Activated CD4-positive, alpha-beta memory T cell treated with anti-CD3 and anti-CD28 coated beads, Interleukin-2, amount 10 ng/mL, durations not matched to agents 7 days and 5 days (primary cell): Measurements from ENCODE around the gene CADM1. TPM values are rescaled to one million over a fixed set of nuclear protein-coding genes. Genes with fewer than 3 reads are reported as not detected.

Source experiments
- CTCF ChIA-PET: fragments of 350-600 bp; sonication (Branson Sonifier 250); formaldehyde crosslinking; loops from one replicate; lab custom pipeline; 2021; ENCODE audit warnings: antibody characterized with exemption, inconsistent platforms; lab: Charles Lee
- POLR2A ChIA-PET: fragments of 350-600 bp; sonication (Branson Sonifier 250); formaldehyde crosslinking; loops from one replicate; lab custom pipeline; 2021; ENCODE audit warnings: antibody characterized with exemption; lab: Charles Lee
- DNase-seq: peaks from one replicate; pipeline ENCODE4 v3.0.0-alpha.2; 2020
- H3K27ac Mint-ChIP-seq: one replicate; pipeline ENCODE4 v1.8.0; 2021; ENCODE audit warnings: mild to moderate bottlenecking, mixed read lengths
- H3K27me3 Mint-ChIP-seq: one replicate; pipeline ENCODE4 v1.8.0; 2021; ENCODE audit warnings: mixed read lengths
- H3K36me3 Mint-ChIP-seq: one replicate; pipeline ENCODE4 v1.8.0; 2021; ENCODE audit warnings: low read depth, mixed read lengths
- H3K4me1 Mint-ChIP-seq: one replicate; pipeline ENCODE4 v1.8.0; 2021; ENCODE audit warnings: mixed read lengths
- H3K4me3 Mint-ChIP-seq: one replicate; pipeline ENCODE4 v1.8.0; 2021; ENCODE audit warnings: mild to moderate bottlenecking, mixed read lengths
- H3K9me3 Mint-ChIP-seq: one replicate; pipeline ENCODE4 v1.8.0; 2021; ENCODE audit warnings: mixed read lengths
- total RNA-seq, 2 experiments: library from RNA; stranded (reverse); gene quantifications; one replicate each; pipeline ENCODE4 v1.2.3, GENCODE V29; 2021

Gene CADM1
- total RNA-seq, 2 experiments from 2014 or later: 1.7 to 2.5 TPM

DNA sequence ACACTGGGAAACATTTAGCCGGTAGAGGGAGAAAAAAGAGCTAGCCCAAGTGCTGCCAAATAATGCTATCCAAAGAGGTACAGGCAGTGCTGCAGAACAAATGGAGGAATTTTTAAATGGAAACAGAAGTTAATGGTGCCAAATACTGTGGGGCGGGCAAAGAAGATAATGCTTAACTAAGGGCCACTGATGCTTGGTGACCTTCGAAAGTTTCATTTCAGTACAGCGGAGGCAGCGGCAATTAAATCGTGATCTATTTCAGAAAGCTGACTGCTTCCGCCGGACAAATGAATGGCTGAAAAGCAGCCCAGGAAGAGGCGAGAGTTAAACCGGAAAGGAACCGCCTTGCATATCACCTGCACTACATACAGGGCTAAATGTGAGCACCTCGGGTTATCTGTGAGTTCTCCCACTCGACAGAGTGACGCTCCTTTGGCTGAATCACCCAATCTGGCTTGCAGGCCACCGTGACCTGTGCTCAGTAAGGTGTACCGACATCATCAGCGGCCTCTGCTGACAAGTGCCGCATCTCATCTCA is 42.1 kb downstream of the CADM1 start:
- Mint-ChIP-seq H3K27me3 (no peaks in the 10 kb centered on the region), H3K4me1 (no peaks in the 10 kb centered on the region), H3K27ac (no peak overlapping the region), H3K4me3 (no peak overlapping the region), H3K9me3 (no peaks in the 10 kb centered on the region), H3K36me3 (no peaks in the 10 kb centered on the region)
- ChIA-PET POLR2A (no interaction called here), CTCF (no interaction called here)
- DNase-seq: no peak

DNA sequence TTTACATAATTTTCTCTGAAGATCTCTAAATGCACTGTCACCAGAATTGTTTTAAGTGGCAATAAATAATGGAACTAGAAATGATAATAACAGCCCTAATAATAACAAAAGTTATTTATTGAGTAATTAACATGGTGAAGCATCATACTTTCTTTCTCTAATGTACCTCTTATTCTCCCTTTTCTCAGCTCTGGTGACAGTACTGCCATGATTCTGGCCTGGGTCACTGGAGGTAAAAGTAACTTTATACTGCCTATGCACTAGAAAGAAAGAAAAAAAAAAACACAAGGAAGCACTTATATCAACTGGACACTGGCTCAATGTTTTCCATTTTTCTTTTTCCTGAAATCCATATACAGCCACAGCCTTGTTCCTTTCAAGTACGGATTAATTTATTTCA is 43.7 kb downstream of the CADM1 start:
- no peaks in the 10 kb centered on the region for H3K36me3 Mint-ChIP-seq
- H3K9me3 Mint-ChIP-seq: no peaks in the 10 kb centered on the region
- POLR2A ChIA-PET: no interaction called here
- no peak overlapping the region for H3K27ac Mint-ChIP-seq
- no peak overlapping the region for H3K4me3 Mint-ChIP-seq
- no peak for DNase-seq
- no peaks in the 10 kb centered on the region for H3K27me3 Mint-ChIP-seq
- CTCF ChIA-PET: no interaction called here
- no peaks in the 10 kb centered on the region for H3K4me1 Mint-ChIP-seq

DNA sequence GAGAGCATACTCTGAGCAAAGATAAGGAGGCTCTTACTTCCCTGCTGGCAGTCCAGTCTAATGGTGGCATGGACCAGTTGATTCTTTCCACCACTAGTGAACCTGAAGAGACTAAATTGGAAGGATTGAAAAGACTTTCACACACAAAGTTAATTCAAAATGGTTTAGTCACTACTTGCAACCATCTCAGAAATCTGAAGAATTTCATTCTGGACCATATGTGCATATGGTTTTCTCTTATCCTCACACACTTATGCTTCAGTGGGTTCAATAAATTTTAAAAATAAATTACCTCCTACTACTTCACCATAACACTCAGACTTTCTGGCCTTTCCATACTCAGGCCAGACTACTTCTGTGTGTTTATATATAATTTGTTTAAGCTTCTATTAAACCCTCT is 44.7 kb downstream of the CADM1 start:
- ChIA-PET POLR2A (no interaction called here), CTCF (no interaction called here)
- Mint-ChIP-seq H3K27me3 (no peaks in the 10 kb centered on the region), H3K4me3 (no peak overlapping the region), H3K27ac (no peak overlapping the region), H3K9me3 (no peaks in the 10 kb centered on the region), H3K36me3 (no peaks in the 10 kb centered on the region), H3K4me1 (no peaks in the 10 kb centered on the region)
- no peak for DNase-seq

DNA sequence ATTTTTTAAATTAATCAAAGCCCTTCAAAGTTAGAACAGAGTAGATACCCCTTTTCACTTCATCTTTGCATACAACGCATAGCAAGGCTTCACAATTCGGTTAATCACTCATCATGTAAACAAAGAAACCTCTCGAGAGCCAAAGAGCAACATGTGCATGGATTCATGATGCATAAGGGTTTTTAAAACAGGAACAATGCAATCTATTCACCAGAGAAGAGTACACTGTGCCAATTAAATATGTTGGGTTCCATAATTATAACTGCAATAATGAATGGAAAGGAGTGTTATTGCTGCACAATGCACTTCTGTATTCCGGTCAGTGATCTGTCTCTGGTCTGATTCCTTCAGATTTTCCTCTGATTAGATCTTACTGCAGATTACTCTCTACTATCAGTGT is 45.3 kb downstream of the CADM1 start:
- ChIA-PET POLR2A (no interaction called here), CTCF (no interaction called here)
- Mint-ChIP-seq H3K4me1 (no peaks in the 10 kb centered on the region), H3K27ac (no peak overlapping the region), H3K36me3 (no peaks in the 10 kb centered on the region), H3K27me3 (no peaks in the 10 kb centered on the region), H3K4me3 (no peak overlapping the region), H3K9me3 (no peaks in the 10 kb centered on the region)
- DNase-seq: no peak

DNA sequence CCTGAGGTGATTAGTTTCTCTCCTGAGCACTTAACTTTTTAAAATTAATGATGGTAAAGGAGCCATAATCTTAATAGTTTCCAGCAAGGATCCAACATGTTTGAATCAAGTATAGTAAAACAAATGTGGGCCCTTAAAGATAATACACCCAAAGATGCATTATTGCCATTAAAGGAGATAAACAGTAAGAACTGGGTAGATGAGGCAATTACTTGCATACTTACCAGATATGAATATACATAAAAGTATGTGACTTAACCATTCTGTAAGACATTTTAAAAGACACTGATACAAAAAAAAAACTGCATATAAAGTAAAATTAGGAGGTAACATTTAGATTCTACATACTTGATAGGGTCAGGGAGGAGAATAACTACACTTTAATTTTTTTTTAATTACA is 48.2 kb downstream of the CADM1 start:
- Mint-ChIP-seq H3K4me1 (no peaks in the 10 kb centered on the region), H3K4me3 (no peak overlapping the region), H3K9me3 (no peaks in the 10 kb centered on the region), H3K27me3 (no peaks in the 10 kb centered on the region), H3K36me3 (no peaks in the 10 kb centered on the region), H3K27ac (no peak overlapping the region)
- POLR2A ChIA-PET: no interaction called here
- no peak for DNase-seq
- CTCF ChIA-PET: no interaction called here

DNA sequence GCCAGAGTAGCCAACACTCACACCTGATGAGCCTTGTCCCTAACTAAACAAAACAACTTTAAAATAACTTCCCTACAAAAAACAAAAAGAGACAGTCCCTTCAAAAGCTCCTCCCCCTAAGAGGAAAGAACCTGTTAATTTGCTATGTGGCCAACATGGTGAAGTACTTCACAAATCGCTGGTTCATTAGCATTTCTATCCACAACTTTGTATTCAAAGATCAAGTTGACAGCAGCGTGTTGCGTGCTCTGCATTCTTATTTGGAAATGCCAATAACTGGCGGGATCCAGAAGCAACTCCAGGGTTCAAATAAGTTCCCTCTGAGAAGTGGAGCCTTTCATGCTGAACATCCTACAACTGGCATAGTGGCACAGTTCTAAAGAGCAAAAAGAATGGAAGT is 48.6 kb downstream of the CADM1 start:
- ChIA-PET POLR2A (no interaction called here), CTCF (no interaction called here)
- Mint-ChIP-seq H3K27ac (no peak overlapping the region), H3K4me1 (no peaks in the 10 kb centered on the region), H3K36me3 (no peaks in the 10 kb centered on the region), H3K27me3 (no peaks in the 10 kb centered on the region), H3K4me3 (no peak overlapping the region), H3K9me3 (no peaks in the 10 kb centered on the region)
- no peak for DNase-seq

DNA sequence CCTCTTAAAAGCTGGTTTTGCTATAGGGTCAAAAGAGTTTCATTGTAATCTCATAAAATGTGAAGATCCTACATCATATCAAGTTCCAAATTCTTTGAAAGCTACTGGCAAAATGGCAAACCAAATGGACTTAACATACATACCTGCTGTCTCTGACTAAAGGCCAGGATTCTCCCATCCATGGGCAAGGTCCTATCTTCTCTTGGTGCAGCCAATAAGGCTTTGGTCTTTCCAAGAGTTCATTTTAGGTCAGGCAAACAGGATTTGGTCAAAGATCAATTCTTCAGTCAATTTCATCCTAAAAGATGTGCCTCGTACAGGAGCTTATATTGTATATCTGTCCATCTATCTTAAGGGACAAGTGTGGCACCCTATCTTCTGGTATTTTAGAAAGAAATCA is 49.7 kb downstream of the CADM1 start:
- Mint-ChIP-seq H3K4me3 (no peak overlapping the region), H3K27ac (no peak overlapping the region), H3K36me3 (no peaks in the 10 kb centered on the region), H3K9me3 (no peaks in the 10 kb centered on the region), H3K27me3 (no peaks in the 10 kb centered on the region), H3K4me1 (no peaks in the 10 kb centered on the region)
- ChIA-PET CTCF (no interaction called here), POLR2A (no interaction called here)
- DNase-seq: no peak

DNA sequence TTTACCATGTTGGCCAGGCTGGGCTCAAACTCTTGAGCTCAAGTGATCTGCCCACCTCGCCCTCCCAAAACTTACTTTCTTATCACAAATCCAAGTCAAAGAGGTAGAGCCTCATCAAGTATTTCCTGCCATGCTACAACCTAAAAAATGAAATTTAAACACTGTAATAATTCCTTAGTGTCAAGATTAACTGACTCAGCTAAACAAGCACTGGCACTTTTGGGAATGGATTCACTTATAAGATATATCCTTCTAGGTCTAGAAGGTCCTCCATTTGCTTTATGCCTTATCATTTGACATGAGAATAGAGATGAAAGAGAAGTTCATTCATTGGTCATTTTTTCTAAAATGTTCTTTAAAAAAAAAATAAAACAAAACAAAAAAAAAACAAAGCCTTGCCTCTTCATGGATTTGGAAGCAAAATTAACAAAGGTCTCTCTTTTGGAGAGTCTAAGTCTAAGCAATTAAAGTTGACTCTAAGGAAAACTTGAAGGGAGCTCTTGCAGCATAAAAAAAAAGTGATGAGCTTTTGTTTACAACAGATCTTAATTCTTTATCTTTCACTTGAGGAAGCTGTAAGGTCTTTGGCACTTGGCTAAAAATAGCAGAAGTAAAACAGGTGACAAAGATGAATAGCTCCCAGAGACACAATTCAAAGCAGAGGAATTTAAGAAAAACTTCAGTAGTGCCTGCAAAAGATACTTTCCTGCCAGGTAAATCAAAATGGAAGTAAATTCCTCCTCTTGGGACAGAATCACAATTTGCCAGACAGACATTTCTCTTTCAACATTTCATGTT is 50.3 kb downstream of the CADM1 start:
- Mint-ChIP-seq H3K27me3 (no peaks in the 10 kb centered on the region), H3K27ac (no peak overlapping the region), H3K36me3 (no peaks in the 10 kb centered on the region), H3K9me3 (no peaks in the 10 kb centered on the region), H3K4me3 (no peak overlapping the region), H3K4me1 (no peaks in the 10 kb centered on the region)
- CTCF ChIA-PET: no interaction called here
- no peak for DNase-seq
- POLR2A ChIA-PET: no interaction called here

DNA sequence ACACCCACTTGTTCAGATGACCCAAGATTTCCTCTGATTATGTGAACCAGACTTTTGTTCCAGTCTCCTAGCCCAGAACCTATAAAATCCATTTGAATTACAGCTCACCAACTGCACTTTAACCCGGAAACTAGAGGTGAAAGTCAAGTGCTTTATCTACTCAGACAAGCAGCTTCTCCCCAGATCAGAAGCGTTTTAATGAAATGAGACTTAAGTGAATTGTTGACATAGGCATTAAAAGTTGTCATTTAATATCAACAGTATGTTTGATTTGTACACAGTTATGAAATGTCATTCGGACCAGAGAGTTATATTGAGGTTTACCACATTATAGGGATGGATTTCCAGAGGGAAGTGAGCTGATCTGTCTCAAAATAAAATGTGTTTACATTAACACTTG is 52.0 kb downstream of the CADM1 start:
- Mint-ChIP-seq H3K27ac (no peak overlapping the region), H3K36me3 (no peaks in the 10 kb centered on the region), H3K4me1 (no peaks in the 10 kb centered on the region), H3K4me3 (no peak overlapping the region), H3K27me3 (no peaks in the 10 kb centered on the region), H3K9me3 (peaks cover 7% of the 10 kb centered on the region)
- DNase-seq: no peak
- ChIA-PET POLR2A (interaction anchor here (0.5 kb wide), 1 partner anchor 727 kb away, joined by 3 read pairs; no protein-coding TSS in a partner anchor), CTCF (interaction anchor here (0.9 kb wide), 1 partner anchor 283 kb away, joined by 3 read pairs; no protein-coding TSS in a partner anchor)

DNA sequence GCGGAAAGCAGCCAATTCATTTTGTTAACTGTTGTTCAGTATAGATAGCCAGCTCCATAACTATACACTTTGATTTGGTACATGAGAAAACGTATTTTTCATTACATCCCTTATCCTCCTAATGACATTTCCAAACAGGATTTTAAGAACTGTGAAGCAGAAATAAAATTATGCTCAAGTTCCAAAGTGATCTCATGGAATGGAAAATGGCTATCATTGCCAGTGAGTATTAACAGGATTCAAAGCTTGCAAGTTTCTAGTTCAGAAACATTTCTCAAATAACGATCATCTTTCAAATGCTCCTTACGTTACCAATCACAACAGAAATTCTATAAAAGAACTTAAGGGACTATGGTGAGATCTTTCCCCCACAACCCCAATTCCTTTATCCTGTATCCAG is 53.7 kb downstream of the CADM1 start:
- H3K27ac Mint-ChIP-seq: no peak overlapping the region
- no peak for DNase-seq
- ChIA-PET CTCF (no interaction called here), POLR2A (no interaction called here)
- peaks cover 11% of the 10 kb centered on the region for H3K9me3 Mint-ChIP-seq
- no peak overlapping the region for H3K4me3 Mint-ChIP-seq
- H3K4me1 Mint-ChIP-seq: no peaks in the 10 kb centered on the region
- no peaks in the 10 kb centered on the region for H3K27me3 Mint-ChIP-seq
- H3K36me3 Mint-ChIP-seq: no peaks in the 10 kb centered on the region

DNA sequence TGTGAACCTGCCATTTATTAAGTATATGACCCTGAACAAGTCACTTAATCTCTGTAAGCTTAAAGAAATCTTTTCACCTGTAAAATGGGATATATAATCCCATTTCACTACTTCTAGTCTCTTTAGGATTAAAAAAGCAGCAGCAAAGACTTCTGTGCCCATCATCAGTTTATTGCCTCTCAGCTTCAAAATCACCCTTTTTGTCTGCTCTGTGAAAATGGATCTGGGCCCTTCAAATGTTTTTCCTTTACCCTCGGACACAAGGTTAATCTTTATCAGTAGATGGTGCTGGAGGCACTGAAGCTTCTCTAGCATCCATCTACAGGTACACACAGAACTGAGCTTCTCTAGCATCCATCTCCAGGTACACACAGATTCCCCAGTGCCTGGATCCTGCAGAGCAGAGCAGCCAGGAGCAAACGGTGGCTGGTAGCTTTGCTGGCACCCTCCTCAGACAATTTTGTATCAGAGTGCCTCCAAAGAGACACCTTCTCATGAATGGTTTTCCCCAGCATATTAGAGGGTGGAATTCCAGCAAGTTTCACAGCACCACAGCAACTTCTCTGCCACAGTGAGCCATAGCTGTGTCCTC is 56.8 kb downstream of the CADM1 start:
- CTCF ChIA-PET: no interaction called here
- no peaks in the 10 kb centered on the region for H3K36me3 Mint-ChIP-seq
- no peaks in the 10 kb centered on the region for H3K27me3 Mint-ChIP-seq
- POLR2A ChIA-PET: no interaction called here
- no peak overlapping the region for H3K27ac Mint-ChIP-seq
- peaks cover 13% of the 10 kb centered on the region for H3K9me3 Mint-ChIP-seq
- no peaks in the 10 kb centered on the region for H3K4me1 Mint-ChIP-seq
- no peak overlapping the region for H3K4me3 Mint-ChIP-seq
- DNase-seq: no peak

DNA sequence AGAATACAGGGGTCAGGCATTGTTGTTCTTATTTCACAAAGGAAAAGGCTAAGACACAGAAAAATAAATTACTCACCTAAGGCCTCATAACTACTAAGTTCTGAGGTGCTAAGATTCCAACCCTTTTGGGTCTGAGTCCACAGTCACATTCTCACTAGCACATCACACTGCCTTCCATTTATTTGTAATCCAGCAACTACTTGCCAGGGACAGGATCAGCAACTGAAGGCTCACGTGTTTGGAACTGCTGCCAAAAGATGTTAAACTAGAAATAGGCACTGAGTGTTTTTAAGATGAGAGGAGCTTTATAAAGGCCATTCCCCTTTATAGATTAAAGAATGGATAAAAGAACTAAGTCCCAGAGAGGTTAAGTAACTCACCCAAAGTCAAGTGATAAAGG is 58.0 kb downstream of the CADM1 start:
- no peaks in the 10 kb centered on the region for H3K36me3 Mint-ChIP-seq
- H3K4me3 Mint-ChIP-seq: no peak overlapping the region
- peaks cover 13% of the 10 kb centered on the region for H3K9me3 Mint-ChIP-seq
- DNase-seq: no peak
- POLR2A ChIA-PET: no interaction called here
- H3K27ac Mint-ChIP-seq: no peak overlapping the region
- no peaks in the 10 kb centered on the region for H3K4me1 Mint-ChIP-seq
- CTCF ChIA-PET: no interaction called here
- H3K27me3 Mint-ChIP-seq: no peaks in the 10 kb centered on the region

DNA sequence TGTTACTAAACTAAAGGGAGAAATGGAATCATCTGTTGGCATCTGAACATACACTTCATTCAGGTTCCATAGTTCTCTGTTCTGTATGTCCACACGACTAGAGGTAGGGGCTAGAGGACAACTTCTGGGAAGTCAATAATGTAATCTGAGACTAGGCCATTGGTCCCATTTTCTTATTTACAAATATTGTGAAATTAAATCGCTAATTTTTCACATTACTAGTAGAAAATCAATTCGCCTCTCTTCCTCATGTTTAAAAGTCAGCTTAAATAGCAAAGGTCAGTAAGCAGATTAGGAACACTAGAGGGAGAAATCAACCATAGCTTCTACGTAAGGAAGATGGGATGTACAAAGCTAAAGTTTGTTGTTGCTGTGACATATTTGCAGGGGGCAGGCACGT is 59.7 kb downstream of the CADM1 start:
- Mint-ChIP-seq H3K9me3 (peaks cover 13% of the 10 kb centered on the region), H3K36me3 (no peaks in the 10 kb centered on the region), H3K27ac (no peak overlapping the region), H3K27me3 (no peaks in the 10 kb centered on the region), H3K4me1 (no peaks in the 10 kb centered on the region), H3K4me3 (no peak overlapping the region)
- ChIA-PET CTCF (no interaction called here), POLR2A (no interaction called here)
- no peak for DNase-seq
